DOHH2 (cell line): ENCODE data around the gene TJP1.
"Not testable (repeated sequence)": the region's sequence is repeated elsewhere in the genome, so short reads cannot be mapped to it uniquely, and the experiment has no call there.

Source experiments
- EZH2phosphoT487 ChIP-seq: fragments of 200-600 bp; sonication (generic); IDR thresholded peaks from 2 replicates; pipeline ENCODE4 v1.6.1; 2017; ENCODE audit warnings: borderline replicate concordance, mild to moderate bottlenecking, antibody characterized with exemption, low read length, moderate library complexity, mixed read lengths
- TF ChIP-seq, protein P1 (sequence below): fragments of 200-600 bp; sonication (generic); IDR thresholded peaks from one replicate; pipeline ENCODE4 v1.5.1; 2014; ENCODE audit warnings: antibody characterized with exemption, mild to moderate bottlenecking, low read depth, low read length; ENCODE audit not compliant: poor library complexity, severe bottlenecking

DNA sequence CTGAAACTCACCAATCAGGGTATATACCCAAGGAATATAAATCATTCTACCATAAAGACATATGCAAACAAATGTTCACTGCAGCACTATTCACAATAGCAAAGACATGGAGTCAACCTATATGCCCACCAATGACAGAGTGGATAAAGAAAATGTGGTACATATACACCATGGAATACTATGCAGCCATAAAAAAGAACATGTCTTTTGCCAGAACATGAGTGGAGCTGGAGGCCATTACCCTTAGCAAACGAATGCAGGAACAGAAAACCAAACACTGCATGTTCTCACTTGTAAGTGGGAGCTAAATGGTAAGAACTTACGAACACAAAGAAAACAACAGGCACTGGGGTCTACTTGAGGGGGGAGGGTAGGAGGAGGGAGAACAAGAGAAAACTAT lies 68.3 kb downstream of the TJP1 start:
- TF ChIP-seq, protein P1, sequence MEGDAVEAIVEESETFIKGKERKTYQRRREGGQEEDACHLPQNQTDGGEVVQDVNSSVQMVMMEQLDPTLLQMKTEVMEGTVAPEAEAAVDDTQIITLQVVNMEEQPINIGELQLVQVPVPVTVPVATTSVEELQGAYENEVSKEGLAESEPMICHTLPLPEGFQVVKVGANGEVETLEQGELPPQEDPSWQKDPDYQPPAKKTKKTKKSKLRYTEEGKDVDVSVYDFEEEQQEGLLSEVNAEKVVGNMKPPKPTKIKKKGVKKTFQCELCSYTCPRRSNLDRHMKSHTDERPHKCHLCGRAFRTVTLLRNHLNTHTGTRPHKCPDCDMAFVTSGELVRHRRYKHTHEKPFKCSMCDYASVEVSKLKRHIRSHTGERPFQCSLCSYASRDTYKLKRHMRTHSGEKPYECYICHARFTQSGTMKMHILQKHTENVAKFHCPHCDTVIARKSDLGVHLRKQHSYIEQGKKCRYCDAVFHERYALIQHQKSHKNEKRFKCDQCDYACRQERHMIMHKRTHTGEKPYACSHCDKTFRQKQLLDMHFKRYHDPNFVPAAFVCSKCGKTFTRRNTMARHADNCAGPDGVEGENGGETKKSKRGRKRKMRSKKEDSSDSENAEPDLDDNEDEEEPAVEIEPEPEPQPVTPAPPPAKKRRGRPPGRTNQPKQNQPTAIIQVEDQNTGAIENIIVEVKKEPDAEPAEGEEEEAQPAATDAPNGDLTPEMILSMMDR: not testable (repeated sequence)
- not testable (repeated sequence) for TF ChIP-seq EZH2phosphoT487
